ENCODE data around the gene HERC4.

DNA sequence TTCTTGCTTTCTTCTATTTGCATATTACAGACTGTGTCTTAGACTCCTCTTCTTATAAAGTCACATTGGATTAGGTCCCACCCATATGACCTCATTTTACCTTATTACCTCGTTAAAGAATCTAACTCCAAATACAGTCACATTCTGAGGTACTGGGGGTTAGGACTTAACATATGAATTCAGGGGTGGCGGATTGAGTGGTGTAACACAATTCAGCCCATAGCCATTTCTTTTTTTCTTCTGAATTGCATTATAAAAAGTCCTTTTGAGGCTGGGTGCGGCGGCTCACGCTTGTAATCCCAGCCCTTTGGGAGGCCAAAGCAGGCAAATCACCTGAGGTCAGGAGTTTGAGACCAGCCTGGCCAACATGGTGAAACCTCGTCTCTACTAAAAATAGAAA, 6.8 kb upstream of the HERC4 start:
- TF ChIP-seq, protein P1, sequence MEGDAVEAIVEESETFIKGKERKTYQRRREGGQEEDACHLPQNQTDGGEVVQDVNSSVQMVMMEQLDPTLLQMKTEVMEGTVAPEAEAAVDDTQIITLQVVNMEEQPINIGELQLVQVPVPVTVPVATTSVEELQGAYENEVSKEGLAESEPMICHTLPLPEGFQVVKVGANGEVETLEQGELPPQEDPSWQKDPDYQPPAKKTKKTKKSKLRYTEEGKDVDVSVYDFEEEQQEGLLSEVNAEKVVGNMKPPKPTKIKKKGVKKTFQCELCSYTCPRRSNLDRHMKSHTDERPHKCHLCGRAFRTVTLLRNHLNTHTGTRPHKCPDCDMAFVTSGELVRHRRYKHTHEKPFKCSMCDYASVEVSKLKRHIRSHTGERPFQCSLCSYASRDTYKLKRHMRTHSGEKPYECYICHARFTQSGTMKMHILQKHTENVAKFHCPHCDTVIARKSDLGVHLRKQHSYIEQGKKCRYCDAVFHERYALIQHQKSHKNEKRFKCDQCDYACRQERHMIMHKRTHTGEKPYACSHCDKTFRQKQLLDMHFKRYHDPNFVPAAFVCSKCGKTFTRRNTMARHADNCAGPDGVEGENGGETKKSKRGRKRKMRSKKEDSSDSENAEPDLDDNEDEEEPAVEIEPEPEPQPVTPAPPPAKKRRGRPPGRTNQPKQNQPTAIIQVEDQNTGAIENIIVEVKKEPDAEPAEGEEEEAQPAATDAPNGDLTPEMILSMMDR (conservative IDR thresholded peaks at IDR 0.05; ENCODE audit: low read length) = no peak
- no peak for TF ChIP-seq EZH2phosphoT487 (IDR thresholded peaks at IDR 0.05; ENCODE audit: borderline replicate concordance)

Data from Loucy (cell line).